DMS114 treated with DMSO at 0.1 percent for 48 hours (cell line): ENCODE measurements around the gene MBOAT7.
"Not testable (repeated sequence)": the region's sequence is repeated elsewhere in the genome, so short reads cannot be mapped to it uniquely, and the experiment has no call there.

Experiments
- DNase-seq: peaks from one replicate; lab custom pipeline; 2025; ENCODE audit not compliant: unreplicated experiment; lab: John Stamatoyannopoulos, UW

The MBOAT7 gene

GRCh38 chr19:54189145-54189734, at the start of gene MBOAT7:
Gene MBOAT7, minus strand, starts transcription at chr19:54189580. Its CDS starts 1,072 bp downstream, at chr19:54188508.
- no peak for DNase-seq

- DNase-seq, result no peak
These were observed 44.6 kb upstream of the MBOAT7 start for GRCh38 chr19:54233941-54234340.

GRCh38 chr19:54231077-54231931, 41.9 kb upstream of the MBOAT7 start:
- DNase-seq, result peak; percentile 32

GRCh38 chr19:54230031-54230430, 40.7 kb upstream of the MBOAT7 start:
- no peak for DNase-seq

GRCh38 chr19:54229146-54229545, 39.8 kb upstream of the MBOAT7 start:
- no peak for DNase-seq

GRCh38 chr19:54224619-54225018, 35.2 kb upstream of the MBOAT7 start:
- not testable (repeated sequence) for DNase-seq

- not testable (repeated sequence) for DNase-seq
These were observed 34.5 kb upstream of the MBOAT7 start for GRCh38 chr19:54223937-54224281.

GRCh38 chr19:54223277-54223936, 34.0 kb upstream of the MBOAT7 start:
- DNase-seq, result not testable (repeated sequence)

GRCh38 chr19:54222474-54223276, 33.3 kb upstream of the MBOAT7 start, which contains the start of gene LILRB3:
Gene LILRB3, minus strand, starts transcription at chr19:54223007. Its CDS starts 31 bp downstream, at chr19:54222976.
- DNase-seq, result not testable (repeated sequence)

GRCh38 chr19:54221947-54222346, 32.6 kb upstream of the MBOAT7 start:
- DNase-seq, result not testable (repeated sequence)

- not testable (repeated sequence) for DNase-seq
These were observed 30.3 kb upstream of the MBOAT7 start for GRCh38 chr19:54219702-54220101.

GRCh38 chr19:54218960-54219661, 29.7 kb upstream of the MBOAT7 start:
- DNase-seq, result no peak

GRCh38 chr19:54218259-54218658, 28.9 kb upstream of the MBOAT7 start:
- DNase-seq, result no peak

GRCh38 chr19:54217517-54218247, 28.3 kb upstream of the MBOAT7 start:
- not testable (repeated sequence) for DNase-seq

- DNase-seq, result no peak
These were observed 27.5 kb upstream of the MBOAT7 start for GRCh38 chr19:54216869-54217268.

GRCh38 chr19:54214734-54215133, 25.4 kb upstream of the MBOAT7 start:
- DNase-seq, result not testable (repeated sequence)

GRCh38 chr19:54214217-54214616, 24.8 kb upstream of the MBOAT7 start:
- not testable (repeated sequence) for DNase-seq

- no peak for DNase-seq
These were observed 21.9 kb upstream of the MBOAT7 start for GRCh38 chr19:54211235-54211634.

- no peak for DNase-seq
These were observed 20.6 kb upstream of the MBOAT7 start for GRCh38 chr19:54209811-54210494.
